ENCODE results near the gene SLFNL1. TPM values are rescaled to one million over a fixed set of nuclear protein-coding genes. Genes with fewer than 3 reads are reported as not detected.

SLFNL1 gene
- total RNA-seq, 2 experiments from 2014 or later, result 0.08 to 0.17 TPM

GRCh38 chr1:41003640-41004220 lies 17.8 kb downstream of the SLFNL1 start:
- peak; percentile 100 for ATAC-seq (ENCODE audit: poor library complexity)
- Histone ChIP-seq H3K4me3 (ENCODE audit: low read length) (no peak overlapping the region), H3K36me3 (ENCODE audit: insufficient read depth, low read length) (peaks cover 65% of the 10 kb centered on the region), H3K27ac (ENCODE audit: low read depth in 1 of 2, low read length in 2 of 2) (no peak overlapping the region), H3K27me3 (ENCODE audit: control insufficient read depth in 1 of 2, insufficient read depth in 2 of 2, low read length in 2 of 2) (no peaks in the 10 kb centered on the region), H3K4me1 (ENCODE audit: insufficient read depth, low read length) (peaks cover 14% of the 10 kb centered on the region), H3K9me3 (ENCODE audit: control insufficient read depth in 1 of 2, insufficient read depth in 1 of 2, low read length in 2 of 2) (no peaks in the 10 kb centered on the region)
- peaks cover 88% of the 10 kb centered on the region for H3K36me3 Mint-ChIP-seq (ENCODE audit: low read depth)
- DNase-seq, result peak; percentile 69 to 94 (median 83)
- peaks cover 29% of the 10 kb centered on the region for H3K4me1 Mint-ChIP-seq (ENCODE audit: low read depth)
- no peaks in the 10 kb centered on the region for H3K9me3 Mint-ChIP-seq
- intact Hi-C loops (cut with DNase I, micrococcal nuclease), result loop anchor here (1.0 to 10.0 kb wide), 3 partner anchors 24 to 391 kb away; partner anchors contain the start of genes CTPS1 (in 1 of the 2) and SCMH1 (in 1 of the 2)
- TF ChIP-seq, protein P1, sequence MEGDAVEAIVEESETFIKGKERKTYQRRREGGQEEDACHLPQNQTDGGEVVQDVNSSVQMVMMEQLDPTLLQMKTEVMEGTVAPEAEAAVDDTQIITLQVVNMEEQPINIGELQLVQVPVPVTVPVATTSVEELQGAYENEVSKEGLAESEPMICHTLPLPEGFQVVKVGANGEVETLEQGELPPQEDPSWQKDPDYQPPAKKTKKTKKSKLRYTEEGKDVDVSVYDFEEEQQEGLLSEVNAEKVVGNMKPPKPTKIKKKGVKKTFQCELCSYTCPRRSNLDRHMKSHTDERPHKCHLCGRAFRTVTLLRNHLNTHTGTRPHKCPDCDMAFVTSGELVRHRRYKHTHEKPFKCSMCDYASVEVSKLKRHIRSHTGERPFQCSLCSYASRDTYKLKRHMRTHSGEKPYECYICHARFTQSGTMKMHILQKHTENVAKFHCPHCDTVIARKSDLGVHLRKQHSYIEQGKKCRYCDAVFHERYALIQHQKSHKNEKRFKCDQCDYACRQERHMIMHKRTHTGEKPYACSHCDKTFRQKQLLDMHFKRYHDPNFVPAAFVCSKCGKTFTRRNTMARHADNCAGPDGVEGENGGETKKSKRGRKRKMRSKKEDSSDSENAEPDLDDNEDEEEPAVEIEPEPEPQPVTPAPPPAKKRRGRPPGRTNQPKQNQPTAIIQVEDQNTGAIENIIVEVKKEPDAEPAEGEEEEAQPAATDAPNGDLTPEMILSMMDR (IDR thresholded peaks at IDR 0.05), result peak; percentile 62
- no peaks in the 10 kb centered on the region for H3K27me3 Mint-ChIP-seq
- H3K27ac Mint-ChIP-seq, result peak overlapping the region; percentile 34
- ChIA-PET POLR2A (interaction anchor here (0.8 to 3.3 kb wide), 6 partner anchors 9 to 313 kb away, joined by 3 to 48 read pairs (median 5); partner anchors contain the start of genes CITED4, CTPS1, NFYC and SCMH1), CTCF (interaction anchor here (0.6 to 1.4 kb wide), 4 partner anchors 19 to 51 kb away, joined by 3 to 4 read pairs (median 3); partner anchors contain the start of gene CTPS1)
- H3K4me3 Mint-ChIP-seq, result no peak overlapping the region

- Mint-ChIP-seq H3K4me3 (no peak overlapping the region), H3K27ac (peak overlapping the region; percentile 34), H3K9me3 (no peaks in the 10 kb centered on the region), H3K36me3 (ENCODE audit: low read depth) (peaks cover 88% of the 10 kb centered on the region), H3K4me1 (ENCODE audit: low read depth) (peaks cover 29% of the 10 kb centered on the region), H3K27me3 (no peaks in the 10 kb centered on the region)
- DNase-seq (no peak), ATAC-seq (ENCODE audit: poor library complexity) (no peak)
- ChIA-PET POLR2A (interaction anchor here (0.8 to 3.3 kb wide), 6 partner anchors 8 to 312 kb away, joined by 3 to 48 read pairs (median 5); partner anchors contain the start of genes CITED4, CTPS1, NFYC and SCMH1), CTCF (interaction anchor here (0.6 to 1.4 kb wide), 3 partner anchors 20 to 51 kb away, joined by 3 to 4 read pairs (median 3); partner anchors contain the start of gene CTPS1)
- no peak overlapping the region for H3K27ac ChIP-seq (ENCODE audit: low read depth in 1 of 2, low read length in 2 of 2)
- H3K4me3 ChIP-seq (ENCODE audit: low read length), result no peak overlapping the region
- H3K36me3 ChIP-seq (ENCODE audit: insufficient read depth, low read length), result peaks cover 65% of the 10 kb centered on the region
- no peaks in the 10 kb centered on the region for H3K27me3 ChIP-seq (ENCODE audit: control insufficient read depth in 1 of 2, insufficient read depth in 2 of 2, low read length in 2 of 2)
- no peaks in the 10 kb centered on the region for H3K9me3 ChIP-seq (ENCODE audit: control insufficient read depth in 1 of 2, insufficient read depth in 1 of 2, low read length in 2 of 2)
- peaks cover 14% of the 10 kb centered on the region for H3K4me1 ChIP-seq (ENCODE audit: insufficient read depth, low read length)
- TF ChIP-seq, protein P1 (IDR thresholded peaks at IDR 0.05), result no peak
- intact Hi-C loops (cut with DNase I, micrococcal nuclease), result loop anchor here (1.0 to 10.0 kb wide), 3 partner anchors 24 to 391 kb away; partner anchors contain the start of genes CTPS1 (in 1 of the 2) and SCMH1 (in 1 of the 2)
Measured at GRCh38 chr1:41003127-41003639, 18.3 kb downstream of the SLFNL1 start.

GRCh38 chr1:40998668-40999067 lies 22.9 kb downstream of the SLFNL1 start:
- Histone ChIP-seq H3K4me1 (ENCODE audit: insufficient read depth, low read length) (peaks cover 9% of the 10 kb centered on the region), H3K27ac (ENCODE audit: low read depth in 1 of 2, low read length in 2 of 2) (no peak overlapping the region), H3K27me3 (ENCODE audit: control insufficient read depth in 1 of 2, insufficient read depth in 2 of 2, low read length in 2 of 2) (no peaks in the 10 kb centered on the region), H3K4me3 (ENCODE audit: low read length) (no peak overlapping the region), H3K36me3 (ENCODE audit: insufficient read depth, low read length) (peaks cover 78% of the 10 kb centered on the region), H3K9me3 (ENCODE audit: control insufficient read depth in 1 of 2, insufficient read depth in 1 of 2, low read length in 2 of 2) (no peaks in the 10 kb centered on the region)
- ChIA-PET CTCF (no interaction called here), POLR2A (no interaction called here)
- peaks cover 20% of the 10 kb centered on the region for H3K4me1 Mint-ChIP-seq (ENCODE audit: low read depth)
- H3K36me3 Mint-ChIP-seq (ENCODE audit: low read depth), result peaks cover 90% of the 10 kb centered on the region
- ATAC-seq (ENCODE audit: poor library complexity), result no peak
- no peak for DNase-seq
- intact Hi-C loops (cut with DNase I, micrococcal nuclease), result no loop called here
- no peaks in the 10 kb centered on the region for H3K9me3 Mint-ChIP-seq
- no peaks in the 10 kb centered on the region for H3K27me3 Mint-ChIP-seq
- TF ChIP-seq, protein P1 (IDR thresholded peaks at IDR 0.05), result no peak
- no peak overlapping the region for H3K27ac Mint-ChIP-seq
- no peak overlapping the region for H3K4me3 Mint-ChIP-seq
